ENCODE results near the gene CLDN20.

The CLDN20 gene

GRCh38 chr6:155325700-155326516, 62.1 kb downstream of the CLDN20 start:
- Mint-ChIP-seq H3K27me3 (no peaks in the 10 kb centered on the region), H3K4me3 (no peak overlapping the region), H3K9me3 (ENCODE audit: low read depth) (no peaks in the 10 kb centered on the region), H3K27ac (no peak overlapping the region), H3K36me3 (no peaks in the 10 kb centered on the region), H3K4me1 (ENCODE audit: low read depth) (peaks cover 24% of the 10 kb centered on the region)

Data from activated naive CD8-positive, alpha-beta T cell (primary cell).